ENCODE results near the gene DTNA.

The DTNA gene

GRCh38 chr18:34695310-34695709, 14.8 kb upstream of the DTNA start:
- DNase-seq (ENCODE audit: low read depth): peak; percentile 40
- no peak for TF ChIP-seq CTCF (conservative IDR thresholded peaks at IDR 0.05; ENCODE audit: low read depth, low read length)
- no peak overlapping the region for H3K4me3 ChIP-seq (ENCODE audit: low read length)

- H3K4me3 ChIP-seq (ENCODE audit: low read length): no peak overlapping the region
- no peak for TF ChIP-seq CTCF (conservative IDR thresholded peaks at IDR 0.05; ENCODE audit: low read depth, low read length)
- DNase-seq (ENCODE audit: low read depth): no peak
These were observed 13.4 kb upstream of the DTNA start for GRCh38 chr18:34696671-34697070.

- DNase-seq (ENCODE audit: low read depth): no peak
- TF ChIP-seq CTCF (conservative IDR thresholded peaks at IDR 0.05; ENCODE audit: low read depth, low read length): no peak
- H3K4me3 ChIP-seq (ENCODE audit: low read length): no peak overlapping the region
These were observed 12.9 kb upstream of the DTNA start for GRCh38 chr18:34697233-34697632.

- DNase-seq (ENCODE audit: low read depth): no peak
- no peak for TF ChIP-seq CTCF (conservative IDR thresholded peaks at IDR 0.05; ENCODE audit: low read depth, low read length)
These were observed 12.2 kb upstream of the DTNA start for GRCh38 chr18:34697891-34698290.

GRCh38 chr18:34701911-34702310, 8.2 kb upstream of the DTNA start:
- no peak for DNase-seq (ENCODE audit: low read depth)
- no peak for TF ChIP-seq CTCF (conservative IDR thresholded peaks at IDR 0.05; ENCODE audit: low read depth, low read length)
- no peak overlapping the region for H3K4me3 ChIP-seq (ENCODE audit: low read length)

More at GRCh38 chr18:34697891-34698290, 12.2 kb upstream of the DTNA start:
- no peak overlapping the region for H3K4me3 ChIP-seq (ENCODE audit: low read length)

GRCh38 chr18:34702814-34703213, 7.3 kb upstream of the DTNA start:
- no peak for TF ChIP-seq CTCF (conservative IDR thresholded peaks at IDR 0.05; ENCODE audit: low read depth, low read length)
- no peak for DNase-seq (ENCODE audit: low read depth)
- H3K4me3 ChIP-seq (ENCODE audit: low read length): no peak overlapping the region

GRCh38 chr18:34704074-34704473, 6.0 kb upstream of the DTNA start:
- no peak for TF ChIP-seq CTCF (conservative IDR thresholded peaks at IDR 0.05; ENCODE audit: low read depth, low read length)
- no peak for DNase-seq (ENCODE audit: low read depth)

More at GRCh38 chr18:34704074-34704473, 6.0 kb upstream of the DTNA start:
- H3K4me3 ChIP-seq (ENCODE audit: low read length): no peak overlapping the region

Measured in retinal pigment epithelial cell (primary cell).